ENCODE measurements around the gene MYO1C.

MYO1C gene

DNA sequence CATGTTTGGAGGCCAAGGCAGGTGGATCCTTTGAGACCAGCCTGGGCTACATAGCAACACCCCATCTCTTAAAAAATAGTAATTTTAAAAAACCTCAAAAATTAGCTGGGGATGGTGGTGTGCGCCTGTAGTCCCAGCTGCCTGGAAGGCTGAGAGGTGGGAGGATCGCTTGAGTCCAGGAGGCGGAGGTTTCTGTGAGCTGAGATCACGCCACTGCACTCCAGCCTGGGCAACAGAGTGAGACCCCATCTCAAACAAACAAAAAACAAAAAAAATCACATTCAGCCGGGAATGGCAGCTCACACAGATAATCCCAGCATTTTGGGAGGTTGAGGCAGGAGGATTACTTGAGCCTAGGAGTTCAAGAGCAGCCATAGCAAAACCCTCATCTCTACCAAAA lies 76.1 kb downstream of the MYO1C start:
- DNase-seq = no peak

DNA sequence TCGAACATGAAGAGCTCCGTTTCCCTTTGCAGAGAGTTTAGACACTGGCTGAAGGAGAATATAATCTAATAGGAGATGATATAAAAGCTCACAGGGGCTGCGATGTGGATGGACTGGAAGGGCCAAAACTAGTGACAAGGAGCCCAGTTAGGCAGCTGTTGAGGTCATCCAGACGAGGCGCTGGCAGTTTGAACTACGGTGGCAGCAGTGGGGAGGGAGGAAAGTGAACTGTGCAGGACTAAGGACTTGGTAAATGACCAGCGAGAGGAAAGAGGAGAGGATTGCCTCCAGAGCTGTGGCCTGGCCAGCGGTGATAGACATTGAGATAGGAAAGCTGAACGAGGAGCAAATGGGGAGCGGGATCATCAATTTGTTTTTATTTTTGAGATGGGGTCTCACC lies 77.9 kb downstream of the MYO1C start:
- DNase-seq = no peak
